HG02610 (cell line): ENCODE data around the gene FAM107A.
"Not testable (repeated sequence)": the region's sequence is repeated elsewhere in the genome, so short reads cannot be mapped to it uniquely, and the experiment has no call there.

Source experiments
- ATAC-seq: cut with Tn5 transposase; IDR thresholded peaks from one replicate; pipeline ENCODE4 v1.9.1; 2021; ENCODE audit warnings: mild to moderate bottlenecking, moderate library complexity; ENCODE audit not compliant: unreplicated experiment

The FAM107A gene

DNA sequence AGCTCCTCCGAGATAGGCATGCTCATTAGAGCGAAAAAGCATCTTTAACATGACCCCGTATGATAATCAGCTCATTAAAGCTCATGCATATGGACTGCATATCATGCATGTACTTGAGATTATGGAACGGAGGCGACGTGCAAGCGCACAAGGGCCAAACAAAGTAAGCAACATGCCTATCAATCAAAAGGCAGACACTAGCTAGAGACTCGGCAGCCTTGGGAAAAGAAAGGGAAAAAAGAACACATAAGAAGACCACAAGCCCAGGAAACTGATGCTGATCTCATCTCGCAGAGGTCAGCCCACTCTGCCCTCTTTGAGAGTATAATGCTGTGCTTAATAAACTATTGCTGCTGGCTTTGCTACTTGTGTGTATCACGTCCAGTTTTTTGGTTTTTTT lies 37.6 kb downstream of the FAM107A start:
- no peak for ATAC-seq

DNA sequence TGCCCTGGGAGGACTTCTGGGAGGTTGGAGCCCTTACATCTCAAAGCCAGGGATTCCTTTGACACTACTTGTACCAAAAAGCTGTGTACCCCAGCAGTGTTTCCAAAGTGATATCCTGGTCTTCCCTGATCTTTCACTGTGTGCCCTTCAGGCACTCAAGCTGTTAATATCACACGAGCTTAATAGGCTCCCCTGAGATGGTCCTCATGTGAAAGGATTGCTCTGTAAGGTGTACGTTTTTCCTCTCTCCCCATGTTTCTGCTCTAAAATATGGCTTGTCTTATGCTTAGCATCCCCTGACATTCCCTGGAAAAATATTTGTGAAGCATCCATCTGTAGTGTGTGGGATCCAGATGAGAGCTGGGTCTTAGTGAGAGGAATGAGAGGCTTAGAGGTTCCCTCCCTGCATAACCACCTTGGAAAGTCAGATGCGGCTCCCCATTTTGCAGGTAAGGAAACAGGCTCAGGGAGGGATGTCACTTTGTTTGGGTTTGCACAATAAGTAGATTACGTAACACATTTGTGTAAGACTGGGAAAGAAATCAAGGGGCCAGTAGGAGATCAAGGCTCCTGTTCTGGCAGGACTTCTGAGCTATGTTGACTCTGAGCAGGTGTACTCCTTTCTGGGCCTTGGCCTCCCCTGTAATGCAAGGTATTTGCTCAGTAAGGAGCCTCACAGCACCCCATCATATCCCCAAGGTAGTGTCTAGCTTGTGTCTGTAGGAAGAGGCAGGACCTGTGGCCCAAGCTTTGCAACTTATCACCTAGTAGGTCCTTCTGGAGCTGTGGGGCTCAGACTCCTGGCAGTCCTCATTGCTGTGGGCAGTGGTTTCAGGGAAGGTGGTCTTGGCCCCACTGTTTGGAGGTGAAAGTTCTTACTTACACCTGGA lies 39.5 kb downstream of the FAM107A start:
- no peak for ATAC-seq

DNA sequence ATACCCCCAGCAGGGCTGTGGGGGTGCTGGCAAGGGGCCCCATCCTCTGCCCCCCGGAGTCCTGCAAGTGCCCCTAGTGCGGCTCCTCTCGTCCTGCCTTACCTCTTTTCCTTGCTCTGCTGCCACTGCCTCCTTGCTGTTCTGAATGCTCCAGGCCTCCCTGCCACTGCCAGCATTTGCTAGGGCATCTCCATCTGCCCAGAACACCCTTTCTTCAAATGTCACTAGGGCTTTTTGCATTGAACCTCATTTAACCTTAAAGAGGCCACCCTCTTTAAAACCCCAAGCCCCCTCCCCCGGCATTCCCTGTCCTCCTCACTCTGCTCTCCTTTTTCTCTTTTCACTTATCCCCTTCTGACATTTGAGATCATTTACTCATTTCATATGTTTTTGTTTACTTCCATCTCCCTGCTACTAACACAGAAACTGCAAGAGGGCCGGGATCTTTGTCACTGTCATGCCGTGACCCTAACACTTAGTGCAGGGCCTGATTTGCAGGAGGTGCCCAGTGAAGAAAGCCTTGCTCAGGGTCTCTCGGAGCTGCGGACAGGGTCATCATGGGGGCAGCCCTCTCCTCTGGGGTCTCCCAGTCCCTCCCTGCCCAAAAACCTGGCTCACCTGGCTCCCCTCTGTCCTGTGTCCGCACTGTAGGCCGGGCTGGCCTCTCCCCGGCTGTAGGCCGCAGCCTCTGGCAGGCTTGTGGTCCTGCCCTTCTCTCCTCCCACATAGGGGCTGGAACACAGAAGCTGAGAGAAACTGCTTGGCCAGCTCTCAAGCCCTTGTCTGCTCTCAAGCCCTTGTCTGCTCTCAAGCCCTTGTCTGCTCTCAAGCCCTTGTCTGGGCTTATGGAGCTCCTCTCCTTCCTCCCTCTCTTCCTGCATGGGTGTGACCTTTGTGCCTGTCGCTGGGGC lies 40.4 kb downstream of the FAM107A start, which contains the start of gene ACOX2:
TSS of gene ACOX2 (minus strand) at position 690 of the 911 bp plus-strand sequence. CDS start 2,084 bp downstream, outside the sequence.
- ATAC-seq, result no peak

DNA sequence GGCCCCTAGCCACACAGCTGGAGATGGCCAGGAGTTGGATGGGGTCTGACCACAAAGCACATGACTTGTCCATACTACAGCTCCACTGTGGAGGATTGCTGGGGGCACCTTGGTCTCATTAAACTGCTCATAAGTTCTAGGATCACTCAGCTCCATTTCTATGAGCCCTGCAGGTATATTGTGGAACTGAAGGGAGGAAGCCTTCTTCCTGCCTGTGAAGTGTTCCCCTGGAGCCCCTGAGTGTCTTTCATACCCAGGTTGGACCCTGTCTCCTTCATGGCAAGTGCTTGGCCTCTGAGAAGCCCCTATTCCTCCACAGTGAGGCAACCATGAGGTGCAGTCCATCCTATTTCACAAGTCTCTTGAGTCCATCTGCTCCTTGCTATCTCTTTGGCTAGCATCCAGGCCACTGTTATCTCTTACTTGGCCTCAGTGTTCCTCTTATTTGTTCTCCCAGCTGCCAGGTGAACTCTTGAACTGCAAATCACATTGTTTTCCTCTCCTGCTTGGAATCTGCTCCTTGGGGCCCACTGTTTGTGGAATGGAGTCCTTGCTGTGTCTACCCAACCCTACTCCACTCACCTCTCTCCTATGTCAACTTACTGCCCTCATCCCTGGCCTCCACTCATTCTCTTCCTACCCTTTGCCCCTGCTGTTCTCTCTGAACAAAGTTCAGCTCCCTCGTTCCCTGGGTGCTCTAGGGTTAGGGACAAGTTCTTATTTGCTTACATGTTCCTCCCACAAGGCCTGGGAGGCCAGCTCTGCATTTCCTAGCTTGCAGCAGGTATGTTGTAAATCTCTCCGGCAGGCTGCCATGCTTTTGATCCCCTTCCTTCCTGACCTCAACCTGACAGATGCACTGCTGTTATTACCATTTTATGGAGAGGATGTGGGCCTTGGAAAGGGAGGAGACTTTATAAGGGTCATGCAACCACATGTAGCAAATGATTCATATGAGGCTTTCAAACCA lies 41.4 kb downstream of the FAM107A start:
- ATAC-seq, result no peak

DNA sequence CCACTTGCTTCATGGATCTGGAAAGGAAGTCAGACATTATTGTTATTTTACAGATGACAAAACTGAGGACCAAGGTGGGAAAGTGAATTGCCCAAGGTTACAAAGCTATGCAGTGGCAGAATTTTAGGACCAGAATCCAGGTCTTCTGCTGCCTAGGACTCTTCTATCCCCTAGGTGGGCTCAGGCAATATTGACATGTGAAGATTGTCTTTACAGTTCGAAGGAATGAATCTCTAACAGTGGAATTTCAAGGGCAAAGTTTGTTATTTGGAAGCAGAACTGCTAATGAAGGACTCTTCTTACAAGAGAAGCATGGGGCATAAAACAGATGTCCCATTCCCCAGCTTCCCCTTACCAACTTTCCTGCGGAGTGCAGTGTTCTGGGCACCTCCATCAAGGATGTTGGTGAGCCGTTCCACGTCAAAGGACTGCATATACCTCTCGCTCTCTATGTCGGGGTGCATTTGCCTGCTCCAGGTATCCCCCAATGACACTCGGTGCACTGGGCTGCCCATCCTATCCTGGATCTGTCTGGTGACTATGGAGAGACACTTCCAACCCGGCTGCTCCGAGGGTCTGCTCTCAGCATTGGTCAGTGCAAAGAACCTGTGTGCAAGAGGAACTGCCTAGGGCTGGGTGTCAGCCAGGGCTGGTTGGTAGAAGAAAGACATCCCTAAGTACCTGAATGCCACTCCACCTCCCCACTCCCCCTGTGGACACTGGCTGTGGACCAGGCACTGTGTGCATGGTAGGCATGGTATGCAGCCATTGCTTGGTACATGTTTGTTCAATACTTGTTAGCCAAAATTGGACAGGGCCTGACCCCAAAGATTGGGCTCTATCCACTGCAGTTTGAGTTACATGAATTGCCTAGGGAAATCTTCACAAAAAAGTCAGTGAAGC lies 42.3 kb downstream of the FAM107A start:
- no peak for ATAC-seq

DNA sequence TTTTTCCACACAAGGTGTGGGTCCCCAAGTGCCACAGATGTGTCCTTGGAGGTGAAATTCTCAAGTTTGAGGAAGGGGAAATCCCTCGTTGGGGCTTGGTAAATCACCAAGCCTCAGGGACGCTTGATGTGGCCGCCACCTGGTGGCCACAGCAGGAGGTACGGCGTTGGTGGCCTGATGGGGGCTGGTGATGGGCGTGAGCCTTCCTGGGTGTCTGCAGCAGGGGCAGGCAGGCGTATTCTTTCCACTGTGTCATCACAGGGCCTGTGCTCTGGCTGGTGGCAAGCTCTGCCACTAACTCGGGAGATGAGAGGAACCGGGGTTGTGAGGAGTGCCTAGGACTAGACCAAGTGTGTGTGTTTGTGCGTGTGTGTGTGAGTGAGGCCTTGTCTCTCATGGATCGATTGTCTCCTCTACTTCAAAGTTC lies 44.4 kb downstream of the FAM107A start:
- peak; percentile 95 for ATAC-seq

DNA sequence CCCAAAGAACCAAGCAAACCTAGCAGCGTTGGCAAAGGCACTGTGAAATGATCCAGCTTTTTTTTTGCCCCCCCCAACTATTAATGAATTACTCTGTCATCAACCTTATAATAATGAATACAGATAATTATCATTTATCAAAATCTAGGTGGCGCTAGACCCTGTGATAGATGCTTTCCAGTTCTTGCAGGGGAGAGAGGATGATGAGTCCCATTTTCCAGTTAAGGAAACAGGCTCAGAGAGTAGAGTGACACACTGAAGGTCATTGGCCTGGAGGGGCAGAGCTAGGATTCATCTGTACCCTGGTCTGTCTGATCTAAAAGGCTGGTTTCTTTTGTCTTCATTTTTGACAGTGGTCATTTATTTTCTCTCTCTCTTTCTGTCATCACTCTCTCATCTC lies 45.2 kb downstream of the FAM107A start:
- ATAC-seq, result no peak

DNA sequence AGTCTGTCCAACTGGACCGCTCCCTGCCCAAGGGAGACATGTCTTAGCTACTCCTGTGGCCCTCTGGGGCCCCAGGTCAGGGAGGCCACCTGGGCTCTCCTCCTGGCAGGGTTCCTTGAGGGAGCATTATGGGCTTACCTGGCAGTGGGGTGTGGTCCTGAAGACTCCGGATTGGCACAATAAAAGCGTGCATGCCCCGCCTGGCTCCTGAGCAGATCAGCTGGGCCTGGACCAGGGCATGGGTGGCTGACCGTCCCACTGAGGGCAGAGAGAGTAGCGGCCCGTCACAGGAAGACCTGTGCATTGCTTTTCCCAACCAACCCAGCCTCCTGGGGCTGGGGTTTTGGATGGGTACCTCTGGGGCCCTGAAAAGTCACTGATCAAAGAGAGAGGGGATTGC lies 45.6 kb downstream of the FAM107A start:
- no peak for ATAC-seq

DNA sequence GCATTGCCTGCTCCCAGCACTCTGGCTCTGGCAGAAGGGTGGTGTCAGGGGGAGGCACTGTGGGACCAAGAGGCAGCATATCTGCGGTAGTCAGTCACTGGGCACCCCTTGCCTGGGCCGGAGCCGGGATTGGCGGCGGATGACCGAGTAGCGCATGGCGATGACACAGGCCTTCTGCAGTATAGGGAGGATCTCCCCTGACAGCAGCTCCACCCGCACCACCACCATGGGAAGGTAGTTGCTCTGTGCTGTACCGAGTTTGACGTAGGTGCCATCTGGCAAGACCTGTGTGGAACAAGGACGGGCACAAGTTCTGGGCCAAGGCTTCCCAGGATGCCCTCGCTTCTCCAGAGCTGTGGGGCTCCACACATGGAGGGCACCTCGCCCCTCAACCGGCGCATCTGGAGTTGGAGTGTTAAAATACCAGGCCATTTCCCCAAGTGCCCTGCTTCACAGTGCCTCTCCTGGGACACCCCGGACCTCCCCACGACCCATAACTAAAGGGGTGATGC lies 46.8 kb downstream of the FAM107A start:
- no peak for ATAC-seq

DNA sequence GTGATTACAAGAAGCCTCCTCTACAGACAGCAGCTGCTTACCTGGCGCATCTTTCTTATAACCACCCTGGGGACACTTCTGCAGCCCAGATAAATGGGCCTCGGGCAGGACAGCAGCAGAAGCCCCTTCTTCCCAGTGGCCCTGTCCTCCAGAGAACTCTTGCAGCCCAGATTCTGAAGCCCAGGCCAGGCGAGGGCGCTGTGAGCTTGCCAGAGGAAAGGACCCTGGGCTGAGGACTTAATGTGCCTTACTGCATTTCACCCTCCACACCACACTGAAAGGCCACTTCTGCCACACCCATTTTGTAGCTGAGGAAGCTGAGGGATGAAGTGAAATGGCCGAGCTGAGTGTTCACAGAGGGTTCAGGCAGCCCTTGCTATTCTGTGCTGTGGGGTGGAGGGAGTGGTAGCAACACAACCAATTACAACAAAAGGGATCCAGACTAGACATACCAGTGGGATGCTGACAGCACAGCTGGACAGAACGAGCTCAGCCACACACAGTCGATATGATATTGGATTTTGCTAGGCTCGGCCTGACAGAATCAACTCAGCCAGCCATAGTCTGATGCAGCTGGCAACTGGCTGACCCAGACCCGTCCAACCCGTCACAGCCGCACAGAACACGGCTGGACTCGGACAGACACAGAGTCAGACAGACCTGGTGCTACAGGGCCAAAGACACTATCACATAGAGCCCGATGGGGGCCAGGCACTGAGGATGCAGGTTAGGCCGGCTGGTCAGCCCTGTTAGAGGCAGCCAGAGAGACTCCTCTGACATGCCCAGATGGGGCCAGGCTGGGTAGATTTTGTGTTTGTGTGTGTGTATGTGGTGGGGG lies 47.5 kb downstream of the FAM107A start:
- ATAC-seq, result no peak

DNA sequence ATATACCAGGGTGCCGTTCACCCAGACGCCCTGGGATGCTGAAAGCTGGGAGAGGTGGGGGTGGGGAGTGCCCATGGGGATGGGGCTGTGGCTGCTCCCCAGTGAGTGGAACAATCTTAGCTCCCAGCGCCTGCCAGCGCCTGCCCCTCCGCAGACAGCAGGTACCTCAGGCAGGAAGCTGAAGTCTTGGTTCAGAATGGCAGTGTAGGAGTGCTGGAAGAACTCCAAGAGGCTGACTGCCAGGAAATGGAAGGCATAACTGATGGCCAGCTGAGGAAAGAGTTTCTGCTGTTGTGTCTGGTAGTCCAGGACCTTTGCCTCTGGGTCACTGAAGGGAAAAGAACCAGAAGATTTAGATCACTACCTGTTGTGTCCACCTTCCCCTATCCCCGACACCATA lies 48.6 kb downstream of the FAM107A start:
- no peak for ATAC-seq

DNA sequence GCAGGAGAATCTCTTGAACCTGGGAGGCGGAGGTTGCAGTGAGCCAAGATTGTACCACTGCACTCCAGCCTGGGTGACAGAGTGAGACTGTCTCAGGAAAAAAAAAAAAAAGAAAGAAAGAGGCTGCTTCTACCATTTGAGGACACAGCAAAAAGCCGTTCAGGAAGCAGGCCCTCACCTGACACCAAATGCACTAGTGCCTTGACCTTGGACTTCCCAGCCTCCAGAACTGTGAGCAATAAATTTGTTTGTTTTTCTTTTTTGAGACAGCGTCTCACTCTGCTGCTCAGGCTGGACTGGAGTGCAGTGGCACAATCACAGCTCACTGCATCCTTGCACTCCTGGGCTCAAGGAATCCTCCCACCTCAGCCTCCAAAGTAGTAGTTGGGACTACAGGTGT lies 49.8 kb downstream of the FAM107A start:
- ATAC-seq, result not testable (repeated sequence)

DNA sequence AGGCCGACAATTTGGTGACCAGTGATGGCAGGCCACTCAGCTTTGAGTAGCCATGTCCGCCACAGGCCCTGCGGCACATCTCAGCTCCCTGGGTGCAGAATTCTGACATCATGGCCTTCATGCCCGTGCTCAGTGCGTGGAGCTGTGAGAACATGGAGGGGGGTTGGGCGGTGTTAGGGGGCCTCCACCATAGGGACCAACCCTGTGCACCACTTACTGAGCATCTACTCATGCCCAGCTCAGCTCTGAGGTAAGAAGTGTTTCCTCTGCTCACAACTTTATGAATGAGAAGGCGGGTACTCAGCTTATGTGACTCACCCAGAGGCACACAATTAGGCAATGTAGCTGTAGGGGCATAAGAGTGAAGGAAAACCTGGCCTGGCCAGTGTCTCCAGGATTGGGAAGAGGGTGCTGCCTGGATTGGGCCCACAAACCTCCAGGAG lies 50.7 kb downstream of the FAM107A start:
- ATAC-seq, result no peak

DNA sequence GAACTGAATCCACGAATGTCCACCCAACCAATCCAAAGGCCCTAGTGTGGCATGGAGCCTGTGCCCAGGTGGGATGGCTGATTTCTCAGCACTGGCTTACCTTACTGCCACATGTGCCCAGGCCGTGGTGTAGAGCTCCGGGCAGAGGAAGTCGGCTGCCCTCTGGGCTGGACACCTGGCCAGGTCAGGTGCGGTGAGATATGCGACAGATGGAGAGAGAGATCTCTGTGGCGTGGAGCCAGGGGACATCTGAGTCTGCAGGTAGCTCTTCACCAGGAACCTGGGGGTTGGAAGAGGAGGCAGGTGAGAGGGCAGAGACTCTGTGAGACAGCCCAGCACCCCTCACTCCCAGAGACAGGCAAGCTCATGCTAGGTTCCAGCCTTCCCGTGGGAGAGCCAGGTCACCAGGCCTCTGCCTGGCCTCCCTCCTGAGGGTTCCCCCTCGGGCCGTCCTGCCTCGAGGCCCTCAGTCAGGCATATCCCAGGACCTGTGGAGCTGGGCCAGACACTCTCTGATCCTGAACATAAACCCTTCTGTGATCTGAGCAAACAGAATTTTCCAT lies 52.8 kb downstream of the FAM107A start:
- no peak for ATAC-seq

DNA sequence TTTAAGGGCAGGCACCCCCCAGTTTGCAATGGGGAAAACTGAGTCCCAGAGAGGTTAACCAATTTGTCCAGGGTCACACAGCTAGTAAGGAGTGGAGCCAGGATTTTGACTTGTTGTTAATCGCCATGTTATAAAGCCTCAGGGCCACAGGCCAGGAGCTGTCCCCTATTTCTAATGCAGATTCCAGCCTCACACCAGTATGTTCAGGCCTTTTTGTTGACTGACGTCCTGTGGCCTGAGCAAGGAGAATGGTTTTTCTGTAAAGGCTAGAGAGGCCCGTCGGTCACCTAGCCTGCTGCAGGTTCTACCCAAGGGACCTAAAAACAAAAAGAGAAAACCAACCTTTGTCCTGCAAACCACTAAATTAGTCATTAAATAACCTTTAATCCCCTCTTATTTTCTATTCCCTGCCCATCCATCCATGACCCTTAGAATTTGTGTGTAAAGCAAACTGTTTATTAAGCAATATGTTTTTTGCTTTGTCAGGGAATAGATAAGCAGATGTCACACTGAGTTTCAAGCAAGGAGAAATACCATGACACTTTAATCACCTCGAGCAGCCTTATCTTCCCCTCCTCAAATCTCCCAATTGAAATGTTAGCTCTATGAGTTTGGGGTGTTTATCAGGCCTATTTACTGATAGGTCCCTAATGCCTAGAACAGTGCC lies 54.3 kb downstream of the FAM107A start:
- no peak for ATAC-seq

DNA sequence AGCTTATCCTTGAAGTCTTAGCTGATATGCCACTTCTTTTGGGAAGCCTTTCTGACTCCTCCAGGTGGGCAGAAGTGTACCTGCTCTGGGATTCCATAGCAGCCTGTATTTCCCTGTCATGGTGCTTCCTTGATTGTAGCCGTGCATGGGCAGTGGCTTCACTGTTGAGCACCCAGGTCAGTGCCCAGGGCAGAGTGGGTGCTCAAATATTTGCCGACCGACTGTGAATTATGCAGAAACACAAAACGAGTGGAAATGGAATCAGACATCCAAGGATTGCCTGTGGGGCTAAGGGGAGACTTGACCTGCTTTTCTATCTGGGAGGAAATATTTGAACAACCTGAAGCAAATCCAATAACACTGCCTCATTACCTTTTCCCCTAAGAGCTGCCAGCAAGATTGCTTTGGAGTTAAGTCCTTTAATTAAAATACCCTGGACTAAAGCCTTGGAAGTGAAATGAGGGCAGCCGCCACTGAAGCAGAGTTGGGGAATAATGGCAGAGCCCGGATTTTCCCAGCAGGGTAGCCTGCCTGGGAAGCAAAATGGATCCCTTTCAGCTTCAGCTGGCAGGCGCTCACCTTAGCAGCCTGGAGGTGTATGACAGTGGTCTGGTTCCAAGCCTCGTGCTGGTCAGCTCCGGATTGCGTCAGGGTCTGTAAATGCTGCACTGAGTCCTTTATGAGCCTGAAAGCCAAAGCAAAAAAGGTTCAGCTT lies 55.1 kb downstream of the FAM107A start:
- no peak for ATAC-seq

DNA sequence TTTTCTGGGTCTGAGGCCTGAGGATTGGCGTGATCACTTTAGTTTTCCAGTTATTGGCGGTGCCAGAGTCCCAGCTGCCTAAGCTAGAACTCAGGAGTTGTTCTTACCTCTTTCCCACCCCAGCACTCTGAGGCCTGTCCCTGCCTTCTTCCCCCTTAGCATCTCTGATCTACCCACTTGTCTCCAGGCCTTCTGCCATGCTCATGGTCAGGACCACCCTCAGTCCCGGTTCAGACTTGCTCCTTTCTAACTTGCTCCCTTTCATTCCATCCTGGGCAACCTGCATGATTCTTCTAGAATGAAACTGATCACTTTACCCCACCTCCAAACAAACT lies 55.9 kb downstream of the FAM107A start:
- no peak for ATAC-seq
